Smooth muscle cell (in vitro differentiated cells): ENCODE data around the gene CDC14A. TPM values are rescaled to one million over a fixed set of nuclear protein-coding genes. Genes with fewer than 3 reads are reported as not detected.

Experiments
- DNase-seq: peaks from one replicate; lab custom pipeline; 2025; ENCODE audit not compliant: unreplicated experiment; lab: John Stamatoyannopoulos, UW
- H2AFZ ChIP-seq: fragments of 200-600 bp; sonication (generic); 2 replicates; pipeline ENCODE4 v1.6.0; 2016; ENCODE audit warnings: antibody characterized with exemption, low read depth, mild to moderate bottlenecking
- H3F3A ChIP-seq: fragments of 200-600 bp; sonication (generic); 2 replicates; pipeline ENCODE4 v1.6.0; 2017; ENCODE audit warnings: antibody characterized with exemption, low read depth
- H3K27ac ChIP-seq: fragments of 200-600 bp; sonication (generic); 2 replicates; pipeline ENCODE4 v1.5.1; 2016; ENCODE audit warnings: low read depth, mild to moderate bottlenecking
- H3K27me3 ChIP-seq: fragments of 200-600 bp; sonication (generic); 2 replicates; pipeline ENCODE4 v1.6.1; 2016; ENCODE audit warnings: low read depth, mild to moderate bottlenecking
- H3K36me3 ChIP-seq: fragments of 200-600 bp; sonication (generic); 2 replicates; pipeline ENCODE4 v1.5.1; 2016; ENCODE audit warnings: low read depth
- H3K4me1 ChIP-seq: fragments of 200-600 bp; sonication (generic); 2 replicates; pipeline ENCODE4 v1.5.1; 2016; ENCODE audit warnings: low read depth
- H3K4me2 ChIP-seq: fragments of 200-600 bp; sonication (generic); 2 replicates; pipeline ENCODE4 v1.6.0; 2016; ENCODE audit warnings: mild to moderate bottlenecking
- H3K4me3 ChIP-seq: fragments of 200-600 bp; sonication (generic); 2 replicates; pipeline ENCODE4 v1.5.1; 2016; ENCODE audit warnings: mild to moderate bottlenecking
- H3K79me2 ChIP-seq: fragments of 200-600 bp; sonication (generic); 2 replicates; pipeline ENCODE4 v1.6.0; 2016; ENCODE audit warnings: low read depth, mild to moderate bottlenecking
- H3K9ac ChIP-seq: fragments of 200-600 bp; sonication (generic); 2 replicates; pipeline ENCODE4 v1.6.0; 2016; ENCODE audit warnings: low read depth
- H3K9me3 ChIP-seq: fragments of 200-600 bp; sonication (generic); replicated peaks from 2 replicates; pipeline ENCODE4 v1.5.1; 2016; ENCODE audit warnings: low read depth
- H4K20me1 ChIP-seq: fragments of 200-600 bp; sonication (generic); 2 replicates; pipeline ENCODE4 v1.6.0; 2016; ENCODE audit warnings: low read depth
- CTCF ChIP-seq: fragments of 200-600 bp; sonication (generic); IDR thresholded peaks from 2 replicates; pipeline ENCODE4 v1.5.1; 2017; ENCODE audit warnings: borderline replicate concordance, mild to moderate bottlenecking, antibody characterized with exemption; ENCODE audit not compliant: insufficient read depth, poor library complexity, severe bottlenecking
- WGBS: methylation state at CpG from one replicate; pipeline ENCODE4 v1.1.7; 2016; ENCODE audit warnings: low lambda C conversion rate; 5-methylcytosine and 5-hydroxymethylcytosine counted together
- polyA plus RNA-seq: library from polyadenylated mRNA; unstranded; fragments of >200 nt; fragmentation: Nextera tagmentation; extraction: Ambion mirVana; gene quantifications from 2 replicates; pipeline ENCODE4 v1.2.1, GENCODE V29; 2016
- total RNA-seq: library from RNA; depleted of rRNA; stranded (reverse); fragments of >200 nt; gene quantifications from 2 replicates; pipeline ENCODE4 v1.2.3, GENCODE V29; 2014

Gene CDC14A
- total and polyA plus RNA-seq, 2 experiments from 2014 or later: 2.8 to 15.9 TPM

- Histone ChIP-seq H3K9ac (no peak overlapping the region), H3F3A (no peaks in the 10 kb centered on the region), H4K20me1 (no peaks in the 10 kb centered on the region), H3K36me3 (peaks cover 2% of the 10 kb centered on the region), H2AFZ (no peak overlapping the region), H3K4me1 (no peaks in the 10 kb centered on the region), H3K9me3 (no peaks in the 10 kb centered on the region), H3K4me2 (no peak overlapping the region), H3K4me3 (no peak overlapping the region), H3K27me3 (no peaks in the 10 kb centered on the region), H3K79me2 (no peaks in the 10 kb centered on the region), H3K27ac (no peak overlapping the region)
- 91% methylated on average over 4 of the region's 4 CpGs for WGBS
- no peak for TF ChIP-seq CTCF
- no peak for DNase-seq
Measured at GRCh38 chr1:100497796-100498195, 145.5 kb downstream of the CDC14A start.

GRCh38 chr1:100499194-100499811 lies 147.0 kb downstream of the CDC14A start:
- H3K79me2 ChIP-seq: no peaks in the 10 kb centered on the region
- no peak overlapping the region for H3K4me3 ChIP-seq
- H3K27ac ChIP-seq: no peak overlapping the region
- H3F3A ChIP-seq: no peaks in the 10 kb centered on the region
- H3K9ac ChIP-seq: no peak overlapping the region
- 98% methylated on average over 11 of the region's 11 CpGs for WGBS
- no peak for DNase-seq
- H2AFZ ChIP-seq: no peak overlapping the region
- no peak for TF ChIP-seq CTCF
- peaks cover 2% of the 10 kb centered on the region for H3K36me3 ChIP-seq
- no peak overlapping the region for H3K4me2 ChIP-seq
- no peaks in the 10 kb centered on the region for H3K4me1 ChIP-seq
- H3K27me3 ChIP-seq: no peaks in the 10 kb centered on the region
- no peaks in the 10 kb centered on the region for H3K9me3 ChIP-seq
- no peaks in the 10 kb centered on the region for H4K20me1 ChIP-seq

GRCh38 chr1:100502052-100502792 lies 149.9 kb downstream of the CDC14A start:
- Histone ChIP-seq H3K9ac (no peak overlapping the region), H3K79me2 (no peaks in the 10 kb centered on the region), H4K20me1 (no peaks in the 10 kb centered on the region), H3K27me3 (no peaks in the 10 kb centered on the region), H3F3A (no peaks in the 10 kb centered on the region), H2AFZ (no peak overlapping the region), H3K4me3 (no peak overlapping the region), H3K4me2 (no peak overlapping the region), H3K36me3 (peaks cover 2% of the 10 kb centered on the region), H3K27ac (no peak overlapping the region), H3K9me3 (no peaks in the 10 kb centered on the region), H3K4me1 (no peaks in the 10 kb centered on the region)
- no peak for DNase-seq
- TF ChIP-seq CTCF: no peak
- 91% methylated on average over 3 of the region's 3 CpGs for WGBS
